Endothelial cell (in vitro differentiated cells): ENCODE data around the gene HPGDS. TPM values are rescaled to one million over a fixed set of nuclear protein-coding genes. Genes with fewer than 3 reads are reported as not detected.
"Not testable (repeated sequence)": the region's sequence is repeated elsewhere in the genome, so short reads cannot be mapped to it uniquely, and the experiment has no call there.

ENCODE experiments used
- DNase-seq: peaks from one replicate; pipeline ENCODE4 v3.0.0; 2021; ENCODE audit warnings: low spot score
- H3K27ac Mint-ChIP-seq: one replicate; pipeline ENCODE4 v1.8.0; 2021; ENCODE audit warnings: mixed read lengths, inconsistent platforms; ENCODE audit not compliant: unreplicated experiment
- H3K27me3 Mint-ChIP-seq: one replicate; pipeline ENCODE4 v1.8.0; 2021; ENCODE audit warnings: mild to moderate bottlenecking, moderate library complexity, mixed read lengths, inconsistent platforms; ENCODE audit not compliant: unreplicated experiment
- H3K36me3 Mint-ChIP-seq: one replicate; pipeline ENCODE4 v1.8.0; 2021; ENCODE audit warnings: mild to moderate bottlenecking, low read depth, mixed read lengths, inconsistent platforms; ENCODE audit not compliant: unreplicated experiment
- H3K4me1 Mint-ChIP-seq: one replicate; pipeline ENCODE4 v1.8.0; 2021; ENCODE audit warnings: mild to moderate bottlenecking, mixed read lengths, inconsistent platforms; ENCODE audit not compliant: unreplicated experiment
- H3K4me3 Mint-ChIP-seq: one replicate; pipeline ENCODE4 v1.8.0; 2021; ENCODE audit warnings: mild to moderate bottlenecking, mixed read lengths, inconsistent platforms; ENCODE audit not compliant: unreplicated experiment
- H3K9me3 Mint-ChIP-seq: one replicate; pipeline ENCODE4 v1.8.0; 2021; ENCODE audit warnings: mixed read lengths, inconsistent platforms; ENCODE audit not compliant: unreplicated experiment
- total RNA-seq: library from RNA; stranded (reverse); fragmentation: NEBNext Ultra II Directional; extraction: Animal tissue kit (Norgen Biotek cat#: 25700); gene quantifications from one replicate; pipeline ENCODE4 v1.2.1, GENCODE V29; 2021; ENCODE audit not compliant: unreplicated experiment
- TF ChIP-seq, protein P1 (sequence below): fragments of 200-600 bp; sonication (generic); IDR thresholded peaks from one replicate; pipeline ENCODE4 v1.5.0; 2021; ENCODE audit warnings: antibody characterized with exemption; ENCODE audit not compliant: unreplicated experiment

HPGDS gene
- total RNA-seq, 1 donor from 2014 or later: 0.33 TPM

DNA sequence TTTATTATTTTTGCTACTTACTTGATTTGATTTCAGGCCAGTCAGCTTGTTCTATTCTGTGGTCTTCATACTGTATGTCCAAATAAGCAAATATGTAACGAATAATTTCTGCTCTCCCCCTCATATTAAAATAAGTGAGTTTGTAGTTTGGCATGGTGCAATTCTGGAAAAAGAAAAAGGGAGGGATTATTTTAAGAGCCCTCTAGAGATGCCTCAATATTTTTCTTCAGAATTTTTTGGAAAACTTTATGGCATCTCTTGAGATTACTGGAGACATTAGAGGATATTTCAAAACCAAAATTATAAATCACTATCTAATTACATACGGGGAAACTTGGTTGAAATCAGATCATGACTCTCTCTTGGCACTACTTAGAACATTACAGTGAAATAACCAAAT is 8.2 kb downstream of the HPGDS start:
- H3K27ac Mint-ChIP-seq: no peak overlapping the region
- H3K9me3 Mint-ChIP-seq: no peaks in the 10 kb centered on the region
- TF ChIP-seq, protein P1, sequence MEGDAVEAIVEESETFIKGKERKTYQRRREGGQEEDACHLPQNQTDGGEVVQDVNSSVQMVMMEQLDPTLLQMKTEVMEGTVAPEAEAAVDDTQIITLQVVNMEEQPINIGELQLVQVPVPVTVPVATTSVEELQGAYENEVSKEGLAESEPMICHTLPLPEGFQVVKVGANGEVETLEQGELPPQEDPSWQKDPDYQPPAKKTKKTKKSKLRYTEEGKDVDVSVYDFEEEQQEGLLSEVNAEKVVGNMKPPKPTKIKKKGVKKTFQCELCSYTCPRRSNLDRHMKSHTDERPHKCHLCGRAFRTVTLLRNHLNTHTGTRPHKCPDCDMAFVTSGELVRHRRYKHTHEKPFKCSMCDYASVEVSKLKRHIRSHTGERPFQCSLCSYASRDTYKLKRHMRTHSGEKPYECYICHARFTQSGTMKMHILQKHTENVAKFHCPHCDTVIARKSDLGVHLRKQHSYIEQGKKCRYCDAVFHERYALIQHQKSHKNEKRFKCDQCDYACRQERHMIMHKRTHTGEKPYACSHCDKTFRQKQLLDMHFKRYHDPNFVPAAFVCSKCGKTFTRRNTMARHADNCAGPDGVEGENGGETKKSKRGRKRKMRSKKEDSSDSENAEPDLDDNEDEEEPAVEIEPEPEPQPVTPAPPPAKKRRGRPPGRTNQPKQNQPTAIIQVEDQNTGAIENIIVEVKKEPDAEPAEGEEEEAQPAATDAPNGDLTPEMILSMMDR: no peak
- DNase-seq: no peak
- H3K4me1 Mint-ChIP-seq: no peaks in the 10 kb centered on the region
- no peaks in the 10 kb centered on the region for H3K36me3 Mint-ChIP-seq
- H3K4me3 Mint-ChIP-seq: no peak overlapping the region
- H3K27me3 Mint-ChIP-seq: no peaks in the 10 kb centered on the region

DNA sequence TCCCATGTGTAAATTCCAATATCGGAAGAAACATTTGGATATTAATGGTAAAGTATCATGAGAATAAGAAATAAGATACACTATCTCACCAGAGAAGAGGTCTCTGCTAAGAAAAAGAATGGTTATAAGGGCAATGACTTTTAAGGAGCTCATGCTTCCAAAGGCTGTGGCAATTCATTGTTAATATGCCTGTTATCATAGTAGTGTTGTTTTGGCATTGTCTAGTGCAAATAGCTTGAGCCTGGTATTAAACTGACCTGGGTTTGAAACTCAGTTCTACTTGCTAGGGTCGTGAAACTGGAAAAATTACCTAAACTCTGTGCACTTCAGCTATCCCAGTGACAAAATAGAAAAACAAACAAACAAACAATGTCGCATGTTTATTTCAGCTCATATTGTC is 8.8 kb downstream of the HPGDS start:
- Mint-ChIP-seq H3K27me3 (no peaks in the 10 kb centered on the region), H3K36me3 (no peaks in the 10 kb centered on the region)

DNA sequence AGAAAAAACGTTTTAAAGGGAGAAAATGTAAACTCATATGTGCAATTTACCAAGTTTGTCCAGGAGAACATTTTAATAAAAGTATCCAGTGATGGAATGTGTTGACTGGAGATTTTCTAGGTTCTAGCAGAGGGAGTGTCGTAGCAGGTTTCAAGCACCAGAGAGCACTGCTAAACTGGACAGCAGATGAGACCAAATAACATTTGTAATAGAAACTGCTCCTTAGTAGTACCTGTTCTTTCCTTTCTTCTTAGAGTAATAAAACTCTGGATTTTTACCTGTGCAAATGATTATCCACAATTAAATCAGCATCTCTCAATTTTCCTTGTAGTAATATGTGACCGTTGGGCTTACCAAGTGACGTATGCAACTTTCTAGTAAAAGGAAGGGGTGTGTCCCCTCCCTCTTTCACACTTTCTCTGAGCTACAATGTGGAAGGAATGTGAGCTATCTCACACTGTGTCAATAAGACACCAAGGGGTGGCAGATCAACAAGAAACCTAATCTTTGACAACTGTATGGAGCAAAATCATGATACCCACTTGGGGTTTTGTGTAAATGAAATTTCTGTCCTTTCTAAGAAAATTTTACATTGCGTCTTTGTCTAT is 9.5 kb downstream of the HPGDS start:
- Mint-ChIP-seq H3K27ac (no peak overlapping the region), H3K9me3 (no peaks in the 10 kb centered on the region), H3K4me1 (no peaks in the 10 kb centered on the region), H3K4me3 (no peak overlapping the region), H3K27me3 (peaks cover 1% of the 10 kb centered on the region), H3K36me3 (no peaks in the 10 kb centered on the region)
- no peak for DNase-seq
- TF ChIP-seq, protein P1: no peak

More for the DNA sequence above, 8.8 kb downstream of the HPGDS start:
- no peak for DNase-seq
- H3K4me1 Mint-ChIP-seq: no peaks in the 10 kb centered on the region
- H3K9me3 Mint-ChIP-seq: no peaks in the 10 kb centered on the region
- no peak overlapping the region for H3K4me3 Mint-ChIP-seq
- TF ChIP-seq, protein P1: no peak
- no peak overlapping the region for H3K27ac Mint-ChIP-seq

DNA sequence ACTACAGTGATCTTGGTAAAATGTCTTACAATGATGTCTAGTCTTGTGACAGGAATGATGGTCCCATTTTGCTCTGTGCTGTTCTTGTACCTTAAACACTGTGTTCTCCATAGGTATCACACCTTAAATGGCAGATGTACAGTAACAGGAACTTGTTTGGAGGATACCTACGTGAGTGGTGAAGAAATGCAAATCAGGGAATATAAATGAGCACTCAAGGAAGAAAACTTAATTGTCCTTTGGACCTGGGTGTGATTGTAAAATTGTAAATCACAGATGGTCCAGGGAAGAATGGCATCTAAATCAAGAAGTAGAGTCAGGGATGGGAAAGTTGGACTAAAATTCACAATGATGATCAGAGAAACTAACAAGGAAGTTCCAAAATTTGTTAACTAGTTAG is 12.7 kb downstream of the HPGDS start:
- H3K9me3 Mint-ChIP-seq: peaks cover 11% of the 10 kb centered on the region
- no peak for DNase-seq
- H3K27me3 Mint-ChIP-seq: peaks cover 4% of the 10 kb centered on the region
- peaks cover 15% of the 10 kb centered on the region for H3K36me3 Mint-ChIP-seq
- no peak overlapping the region for H3K4me3 Mint-ChIP-seq
- TF ChIP-seq, protein P1: no peak
- H3K4me1 Mint-ChIP-seq: no peaks in the 10 kb centered on the region
- H3K27ac Mint-ChIP-seq: no peak overlapping the region

DNA sequence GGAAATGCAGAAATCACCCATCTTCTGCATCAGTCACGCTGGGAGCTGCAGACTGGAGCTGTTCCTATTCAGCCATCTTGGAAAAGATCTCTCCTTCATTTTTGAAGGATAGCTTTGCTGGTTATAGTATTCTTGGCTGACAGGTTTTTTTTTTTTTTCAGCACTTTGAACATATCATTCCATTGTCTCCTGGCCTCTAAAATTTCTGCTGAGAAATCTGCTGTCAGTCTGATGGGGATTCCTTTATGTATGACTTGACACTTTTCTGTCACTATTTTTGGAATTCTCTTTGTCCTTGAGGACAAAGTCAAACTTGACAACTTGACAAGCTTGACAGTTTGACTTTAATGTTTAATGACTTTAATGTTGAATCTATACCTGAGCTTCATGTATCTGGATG is 16.8 kb downstream of the HPGDS start:
- H3K36me3 Mint-ChIP-seq: peaks cover 15% of the 10 kb centered on the region
- H3K4me1 Mint-ChIP-seq: no peaks in the 10 kb centered on the region
- TF ChIP-seq, protein P1: no peak
- H3K27ac Mint-ChIP-seq: no peak overlapping the region
- peaks cover 11% of the 10 kb centered on the region for H3K9me3 Mint-ChIP-seq
- no peak for DNase-seq
- H3K27me3 Mint-ChIP-seq: peaks cover 5% of the 10 kb centered on the region
- no peak overlapping the region for H3K4me3 Mint-ChIP-seq

DNA sequence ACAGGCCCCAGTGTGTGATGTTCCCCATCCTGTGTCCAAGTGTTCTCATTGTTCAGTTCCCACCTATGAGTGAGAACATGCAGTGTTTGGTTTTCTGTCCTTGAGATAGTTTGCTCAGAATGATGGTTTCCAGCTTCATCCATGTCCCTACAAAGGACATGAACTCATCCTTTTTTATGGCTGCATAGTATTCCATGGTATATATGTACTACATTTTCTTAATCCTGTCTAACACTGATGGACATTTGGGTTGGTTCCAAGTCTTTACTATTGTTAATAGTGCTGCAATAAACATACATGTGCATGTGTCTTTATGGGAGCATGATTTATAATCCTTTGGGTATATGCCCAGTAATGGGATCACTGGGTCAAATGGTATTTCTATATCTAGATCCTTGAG is 22.7 kb downstream of the HPGDS start:
- not testable (repeated sequence) for H3K4me1 Mint-ChIP-seq, H3K4me3 Mint-ChIP-seq, DNase-seq, H3K9me3 Mint-ChIP-seq, H3K27ac Mint-ChIP-seq, H3K27me3 Mint-ChIP-seq, H3K36me3 Mint-ChIP-seq
